Activated CD4-positive, alpha-beta memory T cell treated with anti-CD3 and anti-CD28 coated beads for 36 hours (primary cell): ENCODE measurements around the gene TBC1D1. TPM values are rescaled to one million over a fixed set of nuclear protein-coding genes. Genes with fewer than 3 reads are reported as not detected.

Experiments used
- CTCF ChIA-PET: fragments of 350-600 bp; sonication (Branson Sonifier 250); formaldehyde crosslinking; loops from one replicate; lab custom pipeline; 2021; ENCODE audit warnings: antibody characterized with exemption, inconsistent platforms; lab: Charles Lee
- POLR2A ChIA-PET: fragments of 350-600 bp; sonication (Branson Sonifier 250); formaldehyde crosslinking; loops from one replicate; lab custom pipeline; 2021; ENCODE audit warnings: antibody characterized with exemption; lab: Charles Lee
- DNase-seq: peaks from one replicate; pipeline ENCODE4 v3.0.0-alpha.2; 2020
- H3K27ac Mint-ChIP-seq: one replicate; pipeline ENCODE4 v1.8.0; 2021; ENCODE audit warnings: mixed read lengths
- H3K27me3 Mint-ChIP-seq: one replicate; pipeline ENCODE4 v1.8.0; 2021; ENCODE audit warnings: mixed read lengths
- H3K36me3 Mint-ChIP-seq: one replicate; pipeline ENCODE4 v1.8.0; 2021; ENCODE audit warnings: mixed read lengths
- H3K4me1 Mint-ChIP-seq: one replicate; pipeline ENCODE4 v1.8.0; 2021; ENCODE audit warnings: low read depth, mixed read lengths
- H3K4me3 Mint-ChIP-seq: one replicate; pipeline ENCODE4 v1.8.0; 2021; ENCODE audit warnings: mild to moderate bottlenecking, mixed read lengths
- H3K9me3 Mint-ChIP-seq: one replicate; pipeline ENCODE4 v1.8.0; 2021; ENCODE audit warnings: mixed read lengths
- intact Hi-C: fragments of 100-400 bp; cut with micrococcal nuclease; formaldehyde crosslinking; loops from one replicate; pipeline ENCODE4 v1.15.1; 2023
- total RNA-seq, 2 experiments: library from RNA; stranded (reverse); gene quantifications; one replicate each; pipeline ENCODE4 v1.2.3, GENCODE V29; 2021

The TBC1D1 gene
- total RNA-seq, 2 experiments from 2014 or later = 67.6 to 70.4 TPM

DNA sequence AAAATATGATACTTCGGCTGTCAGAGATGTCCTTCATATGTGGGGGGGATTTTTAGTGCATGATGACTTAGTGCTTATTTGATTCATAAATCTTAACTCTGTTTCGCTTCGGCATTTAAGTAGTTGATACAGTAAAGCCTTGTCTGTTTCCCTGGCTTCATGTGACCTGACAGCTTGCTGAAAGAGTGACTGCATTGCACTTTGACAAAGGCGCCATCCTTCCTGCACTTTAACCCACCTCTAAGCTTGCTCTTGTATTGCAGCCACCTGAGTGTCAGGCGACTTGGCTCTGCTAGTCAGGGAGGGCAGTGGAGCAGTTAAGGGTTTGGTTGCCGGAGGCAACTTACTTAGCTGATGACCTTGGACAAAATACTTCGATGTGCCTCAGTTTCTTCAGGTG lies 134.8 kb downstream of the TBC1D1 start:
- H3K9me3 Mint-ChIP-seq = peaks cover 3% of the 10 kb centered on the region
- H3K27me3 Mint-ChIP-seq = no peaks in the 10 kb centered on the region
- H3K4me3 Mint-ChIP-seq = no peak overlapping the region
- peaks cover 26% of the 10 kb centered on the region for H3K36me3 Mint-ChIP-seq
- H3K27ac Mint-ChIP-seq = no peak overlapping the region
- ChIA-PET CTCF (interaction anchor here (0.6 kb wide), 2 partner anchors 9 to 171 kb away, joined by 3 to 4 read pairs; no protein-coding TSS in a partner anchor), POLR2A (no interaction called here)
- intact Hi-C loops = no loop called here
- H3K4me1 Mint-ChIP-seq = no peaks in the 10 kb centered on the region
- DNase-seq = no peak

GRCh38 chr4:38026158-38026740 lies 135.4 kb downstream of the TBC1D1 start:
- H3K36me3 Mint-ChIP-seq = peaks cover 20% of the 10 kb centered on the region
- intact Hi-C loops = no loop called here

DNA sequence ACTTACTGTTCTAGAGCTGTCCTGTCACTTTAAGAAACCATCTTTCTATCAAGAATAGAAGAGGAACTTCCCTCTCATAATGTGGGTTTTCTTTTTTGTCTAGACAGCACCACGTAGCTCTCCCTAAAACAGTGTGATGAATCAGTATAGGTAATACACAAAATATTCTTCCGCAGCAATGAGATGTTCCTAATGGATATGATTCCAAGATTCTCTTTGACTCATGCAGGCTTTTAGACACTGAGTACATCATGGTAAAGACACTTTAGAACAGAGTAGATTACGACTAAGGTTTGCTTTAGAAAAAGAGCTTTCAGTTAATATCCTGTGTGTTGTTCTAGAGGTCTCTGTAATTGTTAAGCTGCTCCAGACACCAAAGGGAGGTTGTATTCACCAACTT lies 139.1 kb downstream of the TBC1D1 start:
- Mint-ChIP-seq H3K27ac (no peak overlapping the region), H3K36me3 (peaks cover 9% of the 10 kb centered on the region), H3K4me3 (no peak overlapping the region), H3K9me3 (no peaks in the 10 kb centered on the region), H3K4me1 (no peaks in the 10 kb centered on the region), H3K27me3 (no peaks in the 10 kb centered on the region)
- POLR2A ChIA-PET = no interaction called here
- CTCF ChIA-PET = interaction anchor here (0.6 to 1.6 kb wide), 3 partner anchors 11 to 226 kb away, joined by 3 to 4 read pairs (median 3); no protein-coding TSS in a partner anchor
- intact Hi-C loops = loop anchor here (10.0 kb wide), 1 partner anchor 575 kb away; a partner anchor contains a TSS
- no peak for DNase-seq

More at GRCh38 chr4:38026158-38026740, 135.4 kb downstream of the TBC1D1 start:
- ChIA-PET POLR2A (no interaction called here), CTCF (interaction anchor here (0.6 to 1.1 kb wide), 3 partner anchors 8 to 171 kb away, joined by 3 to 4 read pairs (median 3); no protein-coding TSS in a partner anchor)
- Mint-ChIP-seq H3K9me3 (no peaks in the 10 kb centered on the region), H3K27me3 (no peaks in the 10 kb centered on the region), H3K4me3 (no peak overlapping the region), H3K27ac (no peak overlapping the region), H3K4me1 (no peaks in the 10 kb centered on the region)
- no peak for DNase-seq

GRCh38 chr4:38034986-38035882 lies 144.3 kb downstream of the TBC1D1 start:
- ChIA-PET CTCF (interaction anchor here (0.6 to 3.7 kb wide), 35 partner anchors 8 to 747 kb away, joined by 3 to 39 read pairs (median 4); partner anchors contain the start of gene PGM2), POLR2A (interaction anchor here (1.1 kb wide), 1 partner anchor 233 kb away, joined by 3 read pairs; no protein-coding TSS in a partner anchor)
- H3K4me3 Mint-ChIP-seq = no peak overlapping the region
- no peak overlapping the region for H3K27ac Mint-ChIP-seq
- H3K36me3 Mint-ChIP-seq = peaks cover 9% of the 10 kb centered on the region
- no peaks in the 10 kb centered on the region for H3K27me3 Mint-ChIP-seq
- H3K4me1 Mint-ChIP-seq = no peaks in the 10 kb centered on the region
- DNase-seq = no peak
- intact Hi-C loops = loop anchor here (1.0 to 10.0 kb wide), 4 partner anchors 64 to 580 kb away; a partner anchor contains a TSS
- H3K9me3 Mint-ChIP-seq = no peaks in the 10 kb centered on the region

GRCh38 chr4:38036548-38036947 lies 145.7 kb downstream of the TBC1D1 start:
- Mint-ChIP-seq H3K4me3 (no peak overlapping the region), H3K27me3 (no peaks in the 10 kb centered on the region), H3K9me3 (no peaks in the 10 kb centered on the region), H3K27ac (no peak overlapping the region), H3K36me3 (peaks cover 9% of the 10 kb centered on the region), H3K4me1 (no peaks in the 10 kb centered on the region)
- CTCF ChIA-PET = interaction anchor here (0.8 to 3.7 kb wide), 9 partner anchors 8 to 422 kb away, joined by 3 to 39 read pairs (median 5); no protein-coding TSS in a partner anchor
- POLR2A ChIA-PET = no interaction called here
- no peak for DNase-seq
- intact Hi-C loops = loop anchor here (10.0 kb wide), 1 partner anchor 582 kb away; a partner anchor contains a TSS

DNA sequence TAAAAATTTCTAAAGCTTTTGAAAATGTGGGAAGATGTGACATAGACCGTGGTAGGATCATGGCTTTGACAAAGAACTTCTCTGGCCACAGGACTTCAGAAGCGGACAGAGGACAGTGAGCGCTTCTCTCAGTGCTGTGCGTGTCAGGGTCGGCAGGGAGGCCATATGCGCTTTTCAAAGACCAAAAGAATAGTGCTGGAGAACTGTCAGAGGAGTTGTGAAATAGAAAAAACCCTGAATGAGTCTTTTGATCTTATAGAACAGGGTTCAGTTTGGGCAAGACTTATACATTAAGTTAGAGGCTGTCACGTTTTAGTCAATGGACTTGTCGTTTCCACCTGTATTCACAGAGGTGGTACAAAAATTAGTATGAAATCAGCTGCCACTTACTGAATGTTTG lies 146.7 kb downstream of the TBC1D1 start:
- intact Hi-C loops = loop anchor here (10.0 kb wide), 1 partner anchor 583 kb away; a partner anchor contains a TSS
- CTCF ChIA-PET = interaction anchor here (3.7 kb wide), 1 partner anchor 234 kb away, joined by 39 read pairs; no protein-coding TSS in a partner anchor
- no peak for DNase-seq

DNA sequence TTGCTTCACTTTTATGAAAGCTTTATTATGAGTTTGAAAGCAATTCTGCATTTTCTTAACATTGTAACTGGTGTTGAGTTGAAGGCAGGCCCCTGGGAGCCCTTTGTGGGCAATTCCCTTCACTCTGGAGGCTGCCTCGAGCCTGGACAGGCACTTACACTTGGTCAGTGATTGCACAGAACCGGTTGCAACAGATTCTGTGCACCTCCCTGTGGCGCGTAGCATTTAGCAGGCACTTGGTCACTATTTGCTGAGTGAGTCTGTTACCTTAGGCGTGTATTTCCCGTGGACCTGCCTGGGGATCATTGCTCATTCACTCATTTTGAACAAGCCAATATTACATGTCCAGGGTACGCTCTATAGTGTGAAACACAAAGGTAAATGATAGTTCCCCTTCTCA lies 149.7 kb downstream of the TBC1D1 start:
- no peak for DNase-seq
- ChIA-PET POLR2A (no interaction called here), CTCF (interaction anchor here (1.0 kb wide), 1 partner anchor 62 kb away, joined by 4 read pairs; no protein-coding TSS in a partner anchor)
- Mint-ChIP-seq H3K27me3 (no peaks in the 10 kb centered on the region), H3K4me3 (no peak overlapping the region), H3K27ac (no peak overlapping the region), H3K36me3 (peaks cover 16% of the 10 kb centered on the region), H3K9me3 (no peaks in the 10 kb centered on the region), H3K4me1 (no peaks in the 10 kb centered on the region)
- intact Hi-C loops = no loop called here

More for the DNA sequence above, 146.7 kb downstream of the TBC1D1 start:
- POLR2A ChIA-PET = no interaction called here
- H3K4me3 Mint-ChIP-seq = no peak overlapping the region
- H3K4me1 Mint-ChIP-seq = no peaks in the 10 kb centered on the region
- no peaks in the 10 kb centered on the region for H3K9me3 Mint-ChIP-seq
- no peaks in the 10 kb centered on the region for H3K27me3 Mint-ChIP-seq
- no peak overlapping the region for H3K27ac Mint-ChIP-seq
- peaks cover 9% of the 10 kb centered on the region for H3K36me3 Mint-ChIP-seq

- ChIA-PET POLR2A (no interaction called here), CTCF (interaction anchor here (1.2 kb wide), 1 partner anchor 8 kb away, joined by 3 read pairs; no protein-coding TSS in a partner anchor)
- Mint-ChIP-seq H3K36me3 (peaks cover 12% of the 10 kb centered on the region), H3K4me3 (no peak overlapping the region), H3K27me3 (no peaks in the 10 kb centered on the region), H3K4me1 (no peaks in the 10 kb centered on the region), H3K9me3 (no peaks in the 10 kb centered on the region), H3K27ac (no peak overlapping the region)
- DNase-seq = no peak
- intact Hi-C loops = no loop called here
Observed at GRCh38 chr4:38044060-38044459, 153.2 kb downstream of the TBC1D1 start.

DNA sequence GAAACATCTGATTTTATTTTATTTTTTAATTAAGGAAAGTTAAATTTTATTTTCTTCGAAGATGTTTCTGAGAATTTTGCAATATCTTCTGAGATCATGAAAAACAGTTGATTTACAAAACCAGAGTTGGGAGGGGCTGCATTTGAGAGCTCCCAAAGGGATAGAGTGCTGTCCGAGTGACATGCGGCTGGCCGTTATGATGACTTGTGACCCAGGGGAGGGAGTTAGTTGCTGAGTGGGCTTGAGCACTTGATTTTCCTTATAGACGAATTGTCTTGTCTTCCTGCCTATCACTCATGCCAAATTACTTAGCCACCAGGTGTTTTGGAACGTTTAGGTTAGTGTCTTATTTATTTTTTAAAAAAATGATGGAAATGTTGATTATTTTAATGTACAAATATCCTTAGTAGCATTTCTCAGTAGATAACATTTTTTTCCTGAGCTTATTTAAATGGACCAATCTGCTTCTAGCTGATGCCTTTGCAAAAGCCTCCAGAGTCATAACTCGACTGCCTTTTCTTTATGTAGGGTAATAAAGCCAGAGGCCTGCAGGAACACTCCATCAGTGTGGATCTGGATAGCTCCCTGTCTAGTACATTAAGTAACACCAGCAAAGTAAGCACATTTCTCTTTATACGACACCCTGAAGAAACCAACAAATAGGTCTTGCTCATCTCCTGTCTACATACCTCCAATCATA lies 154.6 kb downstream of the TBC1D1 start:
- H3K27me3 Mint-ChIP-seq = no peaks in the 10 kb centered on the region
- no peak for DNase-seq
- no peak overlapping the region for H3K27ac Mint-ChIP-seq
- no peak overlapping the region for H3K4me3 Mint-ChIP-seq
- ChIA-PET POLR2A (no interaction called here), CTCF (interaction anchor here (1.2 kb wide), 1 partner anchor 9 kb away, joined by 3 read pairs; no protein-coding TSS in a partner anchor)
- intact Hi-C loops = no loop called here
- H3K4me1 Mint-ChIP-seq = no peaks in the 10 kb centered on the region
- no peaks in the 10 kb centered on the region for H3K9me3 Mint-ChIP-seq
- H3K36me3 Mint-ChIP-seq = peaks cover 9% of the 10 kb centered on the region

GRCh38 chr4:38046727-38047489 lies 156.0 kb downstream of the TBC1D1 start:
- H3K4me1 Mint-ChIP-seq = no peaks in the 10 kb centered on the region
- CTCF ChIA-PET = no interaction called here
- no peak overlapping the region for H3K4me3 Mint-ChIP-seq
- no peak for DNase-seq
- H3K27ac Mint-ChIP-seq = no peak overlapping the region
- POLR2A ChIA-PET = no interaction called here
- intact Hi-C loops = no loop called here
- H3K36me3 Mint-ChIP-seq = peaks cover 15% of the 10 kb centered on the region
- H3K27me3 Mint-ChIP-seq = no peaks in the 10 kb centered on the region
- H3K9me3 Mint-ChIP-seq = no peaks in the 10 kb centered on the region
